ENCODE measurements around the gene ZNF44.
"Not testable (repeated sequence)": the region's sequence is repeated elsewhere in the genome, so short reads cannot be mapped to it uniquely, and the experiment has no call there.

Gene ZNF44

GRCh38 chr19:12294249-12295158, at the start of gene ZNF44:
ZNF44 (minus strand) TSS chr19:12294883; CDS start chr19:12294694, 189 bp downstream.
- H3K36me3 ChIP-seq (ENCODE audit: control insufficient read depth, insufficient read depth, low read length, severe bottlenecking), result no peaks in the 10 kb centered on the region
- DNase-seq (ENCODE audit: low read depth), result peak; percentile 97
- peak within 1 kb of the TSS; percentile 93 for H3K9ac ChIP-seq (ENCODE audit: low read length)
- H3K4me3 ChIP-seq (ENCODE audit: low read length), result peak within 1 kb of the TSS; percentile 93
- no peaks in the 10 kb centered on the region for H3K9me3 ChIP-seq (ENCODE audit: control insufficient read depth, low read length)
- peaks cover 11% of the 10 kb centered on the region for H3K4me1 ChIP-seq (ENCODE audit: control insufficient read depth, insufficient read depth, low read length)
- H3K27me3 ChIP-seq (replicated peaks; ENCODE audit: control insufficient read depth, insufficient read depth, low read length), result no peaks in the 10 kb centered on the region

- H3K36me3 ChIP-seq (ENCODE audit: control insufficient read depth, insufficient read depth, low read length, severe bottlenecking), result no peaks in the 10 kb centered on the region
- H3K4me1 ChIP-seq (ENCODE audit: control insufficient read depth, insufficient read depth, low read length), result peaks cover 13% of the 10 kb centered on the region
- peak within 1 kb of the TSS; percentile 93 for H3K9ac ChIP-seq (ENCODE audit: low read length)
- peak; percentile 98 for DNase-seq (ENCODE audit: low read depth)
- peak within 1 kb of the TSS; percentile 89 for H3K4me3 ChIP-seq (ENCODE audit: low read length)
- H3K9me3 ChIP-seq (ENCODE audit: control insufficient read depth, low read length), result no peaks in the 10 kb centered on the region
- no peaks in the 10 kb centered on the region for H3K27me3 ChIP-seq (replicated peaks; ENCODE audit: control insufficient read depth, insufficient read depth, low read length)
Observed at GRCh38 chr19:12333162-12334159, 38.8 kb upstream of the ZNF44 start, which contains the start of gene ZNF563. ZNF563 (minus strand) TSS chr19:12333633; CDS start chr19:12333482, 151 bp downstream.

GRCh38 chr19:12331211-12331941, 36.7 kb upstream of the ZNF44 start:
- peaks cover 13% of the 10 kb centered on the region for H3K4me1 ChIP-seq (ENCODE audit: control insufficient read depth, insufficient read depth, low read length)
- H3K9me3 ChIP-seq (ENCODE audit: control insufficient read depth, low read length), result no peaks in the 10 kb centered on the region
- no peaks in the 10 kb centered on the region for H3K36me3 ChIP-seq (ENCODE audit: control insufficient read depth, insufficient read depth, low read length, severe bottlenecking)
- no peaks in the 10 kb centered on the region for H3K27me3 ChIP-seq (replicated peaks; ENCODE audit: control insufficient read depth, insufficient read depth, low read length)
- H3K4me3 ChIP-seq (ENCODE audit: low read length), result peak overlapping the region; percentile 89
- H3K9ac ChIP-seq (ENCODE audit: low read length), result no peak overlapping the region
- DNase-seq (ENCODE audit: low read depth), result no peak

DNA sequence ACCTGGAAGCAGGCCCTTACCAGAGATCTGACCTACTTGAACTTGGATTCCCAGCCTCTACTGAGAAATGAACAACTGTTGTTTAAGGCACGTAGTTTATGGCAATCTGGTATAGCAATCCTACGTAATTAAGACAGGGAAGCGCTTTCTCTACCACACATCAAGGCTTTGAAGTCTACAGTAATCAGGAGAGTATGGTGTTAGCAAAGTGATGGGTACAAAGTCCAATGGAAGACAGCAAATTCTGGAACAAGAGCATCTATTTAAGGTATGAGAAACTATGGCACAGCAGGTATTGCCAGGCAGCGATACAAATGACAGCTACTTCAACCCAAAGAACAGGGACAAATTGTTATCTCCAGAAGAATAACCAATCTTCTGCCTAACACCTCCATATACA, 35.7 kb upstream of the ZNF44 start:
- H3K9ac ChIP-seq (ENCODE audit: low read length), result no peak overlapping the region
- no peak overlapping the region for H3K4me3 ChIP-seq (ENCODE audit: low read length)
- no peaks in the 10 kb centered on the region for H3K36me3 ChIP-seq (ENCODE audit: control insufficient read depth, insufficient read depth, low read length, severe bottlenecking)
- peaks cover 13% of the 10 kb centered on the region for H3K4me1 ChIP-seq (ENCODE audit: control insufficient read depth, insufficient read depth, low read length)
- no peaks in the 10 kb centered on the region for H3K9me3 ChIP-seq (ENCODE audit: control insufficient read depth, low read length)
- H3K27me3 ChIP-seq (replicated peaks; ENCODE audit: control insufficient read depth, insufficient read depth, low read length), result no peaks in the 10 kb centered on the region
- no peak for DNase-seq (ENCODE audit: low read depth)

DNA sequence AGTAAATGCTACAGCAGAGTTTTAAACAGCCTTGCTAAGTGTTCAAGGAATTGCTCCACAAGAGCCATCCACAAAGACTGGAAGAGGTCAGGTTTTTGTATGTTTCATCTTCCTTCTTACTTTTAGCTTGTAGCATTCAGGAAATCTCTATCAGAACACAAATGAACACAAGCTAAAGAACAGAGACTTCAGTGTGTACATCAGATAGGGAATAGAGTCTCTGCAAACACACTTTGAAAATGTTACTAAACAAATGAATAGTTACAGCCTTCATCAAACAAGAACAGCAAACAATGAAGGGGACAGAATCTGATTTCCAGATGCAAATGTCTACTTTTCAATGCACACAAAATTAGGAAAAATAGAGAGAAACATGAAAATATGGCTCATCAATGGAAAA, 31.0 kb upstream of the ZNF44 start:
- DNase-seq (ENCODE audit: low read depth), result no peak
- no peak overlapping the region for H3K4me3 ChIP-seq (ENCODE audit: low read length)
- H3K4me1 ChIP-seq (ENCODE audit: control insufficient read depth, insufficient read depth, low read length), result no peaks in the 10 kb centered on the region
- H3K9ac ChIP-seq (ENCODE audit: low read length), result no peak overlapping the region
- H3K36me3 ChIP-seq (ENCODE audit: control insufficient read depth, insufficient read depth, low read length, severe bottlenecking), result peaks cover 31% of the 10 kb centered on the region
- no peaks in the 10 kb centered on the region for H3K27me3 ChIP-seq (replicated peaks; ENCODE audit: control insufficient read depth, insufficient read depth, low read length)
- H3K9me3 ChIP-seq (ENCODE audit: control insufficient read depth, low read length), result peaks cover 20% of the 10 kb centered on the region

DNA sequence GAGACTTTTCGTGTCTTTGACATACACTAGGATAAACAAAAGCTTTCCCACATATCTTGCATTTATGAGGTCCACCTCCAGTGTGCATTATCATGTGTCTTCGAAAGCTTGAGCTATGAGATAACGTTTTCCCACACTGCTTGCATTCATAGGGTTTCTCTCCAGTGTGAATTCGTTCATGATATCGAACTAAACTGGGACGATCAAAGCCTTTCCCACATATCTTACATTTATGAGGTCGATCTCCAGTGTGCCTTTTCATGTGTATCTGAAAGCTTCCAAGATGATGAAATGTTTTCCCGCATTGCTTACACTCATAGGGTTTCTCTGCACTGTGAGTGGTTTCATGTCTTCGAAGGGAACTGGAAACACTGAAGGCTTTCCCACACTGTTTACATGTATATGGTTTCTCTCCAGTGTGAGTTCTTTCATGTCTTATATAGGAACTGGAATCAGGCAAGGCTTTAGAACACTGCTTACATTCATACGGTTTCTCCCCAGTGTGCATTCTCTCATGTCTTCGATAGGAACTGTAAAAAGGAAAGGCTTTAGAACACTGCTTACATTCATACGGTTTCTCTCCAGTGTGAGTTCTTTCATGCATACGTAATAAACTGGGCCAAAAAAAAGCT, 24.2 kb upstream of the ZNF44 start:
- peak overlapping the region; percentile 65 for H3K4me3 ChIP-seq (ENCODE audit: low read length)
- no peak overlapping the region for H3K9ac ChIP-seq (ENCODE audit: low read length)
- peaks cover 62% of the 10 kb centered on the region for H3K9me3 ChIP-seq (ENCODE audit: control insufficient read depth, low read length)
- H3K4me1 ChIP-seq (ENCODE audit: control insufficient read depth, insufficient read depth, low read length), result no peaks in the 10 kb centered on the region
- peaks cover 67% of the 10 kb centered on the region for H3K36me3 ChIP-seq (ENCODE audit: control insufficient read depth, insufficient read depth, low read length, severe bottlenecking)
- H3K27me3 ChIP-seq (replicated peaks; ENCODE audit: control insufficient read depth, insufficient read depth, low read length), result no peaks in the 10 kb centered on the region
- DNase-seq (ENCODE audit: low read depth), result no peak

DNA sequence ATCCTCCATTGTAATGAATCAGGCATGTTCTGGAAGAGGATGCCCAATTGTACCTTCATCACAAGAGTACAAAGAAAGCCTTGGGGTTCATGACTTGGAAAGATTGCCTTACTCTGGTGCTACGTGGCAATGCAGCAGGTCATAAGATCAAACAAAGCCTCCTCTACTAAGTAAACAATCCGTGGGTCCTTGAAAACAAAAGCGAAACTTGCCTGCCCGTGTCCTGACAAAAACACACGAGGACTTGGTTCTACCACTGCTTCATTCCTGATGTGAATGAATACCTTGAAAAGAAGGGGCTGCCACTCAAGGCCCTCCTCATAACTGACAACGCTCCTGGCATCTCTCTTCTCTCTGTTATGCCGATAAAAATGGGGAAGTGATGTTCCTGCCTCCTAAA, 19.9 kb upstream of the ZNF44 start:
- Histone ChIP-seq H3K4me1 (ENCODE audit: control insufficient read depth, insufficient read depth, low read length) (no peaks in the 10 kb centered on the region), H3K9ac (ENCODE audit: low read length) (no peak overlapping the region)
- no peak for DNase-seq (ENCODE audit: low read depth)

GRCh38 chr19:12308891-12309290, 14.2 kb upstream of the ZNF44 start:
- H3K27me3 ChIP-seq (replicated peaks; ENCODE audit: control insufficient read depth, insufficient read depth, low read length); H3K9ac ChIP-seq (ENCODE audit: low read length); H3K4me3 ChIP-seq (ENCODE audit: low read length); H3K36me3 ChIP-seq (ENCODE audit: control insufficient read depth, insufficient read depth, low read length, severe bottlenecking); DNase-seq (ENCODE audit: low read depth); H3K9me3 ChIP-seq (ENCODE audit: control insufficient read depth, low read length); H3K4me1 ChIP-seq (ENCODE audit: control insufficient read depth, insufficient read depth, low read length): not testable (repeated sequence)

More for the DNA sequence above, 19.9 kb upstream of the ZNF44 start:
- Histone ChIP-seq H3K9me3 (ENCODE audit: control insufficient read depth, low read length) (peaks cover 32% of the 10 kb centered on the region), H3K4me3 (ENCODE audit: low read length) (no peak overlapping the region), H3K36me3 (ENCODE audit: control insufficient read depth, insufficient read depth, low read length, severe bottlenecking) (peaks cover 28% of the 10 kb centered on the region), H3K27me3 (replicated peaks; ENCODE audit: control insufficient read depth, insufficient read depth, low read length) (no peaks in the 10 kb centered on the region)

GRCh38 chr19:12295191-12295590, 508 bp upstream of the ZNF44 start:
- Histone ChIP-seq H3K27me3 (replicated peaks; ENCODE audit: control insufficient read depth, insufficient read depth, low read length) (no peaks in the 10 kb centered on the region), H3K9me3 (ENCODE audit: control insufficient read depth, low read length) (no peaks in the 10 kb centered on the region), H3K36me3 (ENCODE audit: control insufficient read depth, insufficient read depth, low read length, severe bottlenecking) (no peaks in the 10 kb centered on the region), H3K9ac (ENCODE audit: low read length) (peak overlapping the region; percentile 93), H3K4me1 (ENCODE audit: control insufficient read depth, insufficient read depth, low read length) (peaks cover 10% of the 10 kb centered on the region), H3K4me3 (ENCODE audit: low read length) (peak overlapping the region; percentile 93)
- DNase-seq (ENCODE audit: low read depth), result no peak

- Histone ChIP-seq H3K9me3 (ENCODE audit: control insufficient read depth, low read length) (no peaks in the 10 kb centered on the region), H3K9ac (ENCODE audit: low read length) (peak overlapping the region; percentile 93), H3K4me1 (ENCODE audit: control insufficient read depth, insufficient read depth, low read length) (peaks cover 18% of the 10 kb centered on the region), H3K36me3 (ENCODE audit: control insufficient read depth, insufficient read depth, low read length, severe bottlenecking) (no peaks in the 10 kb centered on the region), H3K27me3 (replicated peaks; ENCODE audit: control insufficient read depth, insufficient read depth, low read length) (no peaks in the 10 kb centered on the region), H3K4me3 (ENCODE audit: low read length) (peak overlapping the region; percentile 93)
- DNase-seq (ENCODE audit: low read depth), result peak; percentile 88
Observed at GRCh38 chr19:12293777-12294248, 870 bp downstream of the ZNF44 start.

Data from adipocyte (in vitro differentiated cells).